Keratinocyte (primary cell): ENCODE results near the gene KCND2. TPM values are rescaled to one million over a fixed set of nuclear protein-coding genes. Genes with fewer than 3 reads are reported as not detected.

ENCODE experiments used
- DNase-seq: peaks from one replicate; pipeline ENCODE4 v3.0.0-alpha.2; 2011; ENCODE audit warnings: low read depth, missing footprints, low spot score
- FAIRE-seq: peaks from 2 replicates; lab custom pipeline; 2011; peaks lifted over from hg19 to GRCh38; lab: Jason Lieb, UNC
- H2AFZ ChIP-seq: 2 replicates; pipeline ENCODE4 v1.6.0; 2012; ENCODE audit warnings: low read length, control low read depth, inconsistent platforms; ENCODE audit not compliant: control insufficient read depth
- H3K27ac ChIP-seq: 2 replicates; pipeline ENCODE4 v1.5.1; 2011; ENCODE audit warnings: low read length; ENCODE audit not compliant: control insufficient read depth, insufficient read depth
- H3K27me3 ChIP-seq: 3 replicates; pipeline ENCODE4 v1.6.0; 2011; ENCODE audit warnings: low read length; ENCODE audit not compliant: control insufficient read depth, insufficient read depth; ENCODE audit errors: extremely low read depth
- H3K36me3 ChIP-seq, 2 experiments: 2 replicates in 1 of 2; 3 replicates in 1 of 2; pipeline ENCODE4 v1.5.1; 2011; ENCODE audit warnings: low read length in 2 of 2, mild to moderate bottlenecking in 1 of 2; ENCODE audit not compliant: control insufficient read depth in 2 of 2, insufficient read depth in 2 of 2; ENCODE audit errors: extremely low read depth in 1 of 2
- H3K4me1 ChIP-seq: 3 replicates; pipeline ENCODE4 v1.5.1; 2011; ENCODE audit warnings: low read length; ENCODE audit not compliant: control insufficient read depth, insufficient read depth; ENCODE audit errors: extremely low read depth
- H3K4me2 ChIP-seq: 3 replicates; pipeline ENCODE4 v1.6.0; 2011; ENCODE audit warnings: low read depth, low read length; ENCODE audit not compliant: control insufficient read depth, insufficient read depth; ENCODE audit errors: extremely low read depth
- H3K4me3 ChIP-seq, 3 experiments: fragments of 200-600 bp in 1 of 3; sonication (generic) in 1 of 3; 2 replicates in 2 of 3; 3 replicates in 1 of 3; pipeline ENCODE4 v1.5.1; 2011 to 2016; ENCODE audit warnings: low read length in 3 of 3, mild to moderate bottlenecking in 3 of 3, control low read depth in 2 of 3, inconsistent platforms in 1 of 3, low read depth in 1 of 3, mixed read lengths in 1 of 3, mixed run types in 1 of 3, moderate library complexity in 1 of 3; ENCODE audit not compliant: control insufficient read depth in 2 of 3, insufficient read depth in 2 of 3; ENCODE audit errors: extremely low read depth in 1 of 3
- H3K79me2 ChIP-seq: 2 replicates; pipeline ENCODE4 v1.6.0; 2012; ENCODE audit warnings: low read length; ENCODE audit not compliant: control insufficient read depth, insufficient read depth
- H3K9ac ChIP-seq: 3 replicates; pipeline ENCODE4 v1.6.0; 2011; ENCODE audit warnings: low read length; ENCODE audit not compliant: control insufficient read depth, insufficient read depth; ENCODE audit errors: extremely low read depth
- H3K9me1 ChIP-seq: 3 replicates; pipeline ENCODE4 v1.6.0; 2011; ENCODE audit warnings: low read length; ENCODE audit not compliant: control insufficient read depth, insufficient read depth; ENCODE audit errors: extremely low read depth
- H3K9me3 ChIP-seq: 2 replicates; pipeline ENCODE4 v1.5.1; 2012; ENCODE audit warnings: low read depth, low read length; ENCODE audit not compliant: control insufficient read depth
- H4K20me1 ChIP-seq: 3 replicates; pipeline ENCODE4 v1.6.0; 2011; ENCODE audit warnings: low read length; ENCODE audit not compliant: control insufficient read depth, insufficient read depth; ENCODE audit errors: extremely low read depth
- CTCF ChIP-seq, 3 experiments: IDR thresholded peaks in 1 of 3; conservative IDR thresholded peaks in 1 of 3; optimal IDR thresholded peaks in 1 of 3; 2 replicates in 2 of 3; 3 replicates in 1 of 3; pipeline versions ENCODE3 to v1.5.1; 2011; ENCODE audit warnings: low read length in 3 of 3, mild to moderate bottlenecking in 3 of 3, moderate library complexity in 2 of 3, control low read depth in 1 of 3, inconsistent platforms in 1 of 3; ENCODE audit not compliant: insufficient read depth in 2 of 3; ENCODE audit errors: extremely low read depth in 1 of 3
- EZH2 ChIP-seq: IDR thresholded peaks from one replicate; pipeline ENCODE4 v1.6.1; 2012; ENCODE audit warnings: inconsistent platforms, mild to moderate bottlenecking, low read length, moderate library complexity
- dilution Hi-C: fragments of 300-500 bp; cut with MboI; formaldehyde crosslinking; loops from one replicate; pipeline ENCODE4 v1.7.0; 2020; ENCODE audit warnings: low sequenced_read_pairs; ENCODE audit not compliant: extremely low pct_ligation_motif_present
- polyA plus RNA-seq, 5 experiments: library from polyadenylated mRNA; depleted of rRNA in 3 of 5; stranded (reverse) in 3 of 5; stranded (forward) in 1 of 5; unstranded in 1 of 5; fragments of >200 nt; gene quantifications; 1 replicate in 1 of 5; 2 replicates in 3 of 5; 3 replicates in 1 of 5; pipeline versions ENCODE4 v1.2.1 to v1.2.3, GENCODE V29; 2011 to 2012; ENCODE audit warnings: missing spikeins in 2 of 5, low read depth in 1 of 5, low replicate concordance in 1 of 5

KCND2 gene
- polyA plus RNA-seq, 1 donor (not counting 4 experiments of a cell fraction or from before 2014, with no cell fraction given) = not detected

DNA sequence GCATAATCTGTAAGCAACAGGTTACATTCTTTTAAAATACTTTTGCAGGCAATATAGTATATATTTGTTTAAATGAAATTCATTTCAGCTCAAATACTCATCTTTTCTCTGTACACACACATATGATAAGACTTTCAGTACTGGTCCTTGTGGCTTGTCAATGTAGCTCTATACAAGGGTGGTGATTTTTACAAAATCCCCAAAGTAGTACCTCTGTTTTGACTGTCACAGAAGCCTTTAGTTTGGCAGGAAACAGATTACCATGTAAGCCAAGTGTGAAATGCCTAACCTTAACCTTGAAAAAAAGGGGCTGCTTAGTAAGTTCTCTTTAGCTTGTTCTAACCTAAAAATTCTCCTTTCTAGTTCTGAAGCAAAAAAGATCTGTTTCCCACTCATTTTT, 87.9 kb downstream of the KCND2 start:
- Histone ChIP-seq H3K4me3 (no peak overlapping the region), H3K79me2 (no peaks in the 10 kb centered on the region), H3K9me1 (no peaks in the 10 kb centered on the region), H3K27ac (no peak overlapping the region), H3K9me3 (no peaks in the 10 kb centered on the region), H3K4me2 (no peak overlapping the region), H3K4me1 (no peaks in the 10 kb centered on the region), H3K27me3 (no peaks in the 10 kb centered on the region), H3K36me3 (no peaks in the 10 kb centered on the region), H4K20me1 (no peaks in the 10 kb centered on the region), H2AFZ (no peak overlapping the region), H3K9ac (no peak overlapping the region)
- dilution Hi-C loops = no loop called here
- FAIRE-seq = no peak
- no peak for DNase-seq
- TF ChIP-seq EZH2 = no peak
- TF ChIP-seq CTCF (optimal IDR thresholded peaks at IDR 0.05 in 1 of 3, IDR thresholded peaks at IDR 0.05 in 1 of 3, conservative IDR thresholded peaks at IDR 0.05 in 1 of 3; ENCODE audit: extremely low read depth in 1 of 3, insufficient read depth in 2 of 3, low read length in 3 of 3) = no peak

GRCh38 chr7:120363414-120363813, 90.4 kb downstream of the KCND2 start:
- no peaks in the 10 kb centered on the region for H3K27me3 ChIP-seq
- FAIRE-seq (no peak), DNase-seq (no peak)
- no peaks in the 10 kb centered on the region for H3K36me3 ChIP-seq
- no peak overlapping the region for H3K4me3 ChIP-seq
- H3K27ac ChIP-seq = no peak overlapping the region
- H4K20me1 ChIP-seq = no peaks in the 10 kb centered on the region
- dilution Hi-C loops = no loop called here
- no peak overlapping the region for H3K4me2 ChIP-seq
- no peaks in the 10 kb centered on the region for H3K4me1 ChIP-seq
- H3K9ac ChIP-seq = no peak overlapping the region
- TF ChIP-seq EZH2 (no peak), CTCF (optimal IDR thresholded peaks at IDR 0.05 in 1 of 3, IDR thresholded peaks at IDR 0.05 in 1 of 3, conservative IDR thresholded peaks at IDR 0.05 in 1 of 3; ENCODE audit: extremely low read depth in 1 of 3, insufficient read depth in 2 of 3, low read length in 3 of 3) (no peak)
- H3K9me1 ChIP-seq = no peaks in the 10 kb centered on the region
- no peak overlapping the region for H2AFZ ChIP-seq
- H3K9me3 ChIP-seq = no peaks in the 10 kb centered on the region
- H3K79me2 ChIP-seq = no peaks in the 10 kb centered on the region
